Measurements from ENCODE around the gene MMP11. TPM values are rescaled to one million over a fixed set of nuclear protein-coding genes. Genes with fewer than 3 reads are reported as not detected.

Gene MMP11
- total RNA-seq = 3.4 TPM in 2 replicates

GRCh38 chr22:23772649-23773473 lies at the start of gene MMP11:
Gene MMP11, plus strand, starts transcription at chr22:23772849. Its CDS starts 22 bp downstream, at chr22:23772871.

GRCh38 chr22:23750714-23751440 lies 21.8 kb upstream of the MMP11 start, which contains the start of gene ZNF70:
Gene ZNF70, minus strand, starts transcription at chr22:23751112. Its CDS starts 5,972 bp downstream, at chr22:23745140.

DNA sequence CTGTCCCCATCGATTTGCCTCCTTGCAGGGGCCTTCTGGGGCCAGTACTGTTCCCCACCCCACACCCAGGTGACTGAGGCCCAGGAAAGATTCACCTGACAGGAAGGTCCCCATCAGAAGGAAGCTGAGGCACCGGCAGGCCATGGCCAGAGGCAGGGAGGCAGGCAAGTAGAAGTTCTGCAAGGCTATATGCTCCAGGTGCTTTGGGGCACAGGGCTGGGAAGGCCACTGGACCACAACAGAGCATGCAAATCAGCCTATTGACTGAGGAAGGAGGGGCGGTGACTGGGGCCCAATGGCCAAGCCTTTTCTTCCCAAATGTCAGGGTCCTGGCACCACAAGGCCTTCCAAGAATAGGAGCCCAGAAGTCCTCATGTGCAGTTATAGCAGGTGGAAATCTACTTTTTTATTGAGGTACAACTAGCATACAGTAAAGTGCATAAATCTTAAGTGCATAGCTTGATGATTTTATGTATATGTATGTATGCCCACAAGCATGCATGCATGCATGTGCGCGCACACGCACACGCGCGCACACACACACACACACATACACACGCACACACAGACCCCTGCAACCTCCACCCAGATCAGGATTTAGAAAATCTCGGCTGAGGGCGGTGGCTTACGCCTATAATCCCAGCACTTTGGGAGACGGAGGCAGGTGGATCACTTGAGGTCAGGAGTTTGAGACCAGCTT lies 18.3 kb upstream of the MMP11 start, which contains the start of gene VPREB3:
Gene VPREB3 (minus strand): TSS at position 206 of the 700 bp plus-strand sequence. CDS start 62 bp downstream, at position 144.

GRCh38 chr22:23762842-23763578 lies 9.6 kb upstream of the MMP11 start, which contains the start of gene C22orf15:
Gene C22orf15, plus strand, starts transcription at chr22:23762990. Its CDS starts 317 bp downstream, at chr22:23763307.

GRCh38 chr22:23767673-23768548 lies 4.7 kb upstream of the MMP11 start, which contains the start of gene CHCHD10:
Gene CHCHD10, minus strand, starts transcription at chr22:23767972. Its CDS starts 98 bp downstream, at chr22:23767874.

DNA sequence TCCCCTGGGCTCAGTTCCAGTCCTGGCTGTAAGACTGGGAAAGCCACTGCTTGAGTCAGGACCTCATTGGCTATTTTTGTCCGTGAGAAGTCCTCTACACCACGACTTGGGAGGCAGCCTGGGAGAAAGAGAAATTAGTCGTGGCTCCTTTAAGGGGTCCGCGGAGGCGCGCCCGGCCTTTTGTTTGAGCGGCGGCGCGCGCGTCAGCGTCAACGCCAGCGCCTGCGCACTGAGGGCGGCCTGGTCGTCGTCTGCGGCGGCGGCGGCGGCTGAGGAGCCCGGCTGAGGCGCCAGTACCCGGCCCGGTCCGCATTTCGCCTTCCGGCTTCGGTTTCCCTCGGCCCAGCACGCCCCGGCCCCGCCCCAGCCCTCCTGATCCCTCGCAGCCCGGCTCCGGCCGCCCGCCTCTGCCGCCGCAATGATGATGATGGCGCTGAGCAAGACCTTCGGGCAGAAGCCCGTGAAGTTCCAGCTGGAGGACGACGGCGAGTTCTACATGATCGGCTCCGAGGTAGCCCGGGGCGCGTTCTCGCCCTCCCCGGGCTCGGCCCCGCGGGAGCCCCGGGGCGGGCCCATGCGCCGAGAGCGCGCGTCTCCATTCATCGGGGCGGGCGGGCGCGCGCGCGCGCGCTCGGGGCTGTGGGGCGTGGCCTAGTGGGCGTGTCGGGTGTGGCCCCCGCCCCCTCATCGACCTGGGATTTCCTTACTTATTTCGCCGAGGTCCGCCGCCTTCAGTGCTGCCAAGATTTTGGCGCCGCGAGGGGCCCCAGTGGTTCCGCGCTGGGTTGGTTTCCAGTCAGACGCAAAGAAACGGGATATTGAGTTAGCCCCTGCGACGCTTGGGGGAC lies 14.3 kb downstream of the MMP11 start, which contains the start of gene SMARCB1:
Gene SMARCB1 (plus strand): TSS at position 215 of the 848 bp plus-strand sequence. CDS start 204 bp downstream, at position 419.

Other genes with a start within 250 kb of the MMP11 start
- gene IGLL1, start 192.6 kb upstream of the MMP11 start, total RNA-seq = not detected in 2 replicates
- gene DRICH1, start 140.5 kb upstream of the MMP11 start, total RNA-seq = not detected in 2 replicates
- gene RGL4, start 81.8 kb upstream of the MMP11 start, total RNA-seq = under 0.01 TPM in 1 of 2 replicates, not detected in the other
- gene ZNF70, start 21.7 kb upstream of the MMP11 start, total RNA-seq = 0.85 and 1.9 TPM in 2 replicates
- gene VPREB3, start 18.4 kb upstream of the MMP11 start, total RNA-seq = 1.2 TPM in 1 of 2 replicates, not detected in the other
- not detected in 2 replicates for gene C22orf15, start 9.9 kb upstream of the MMP11 start, total RNA-seq
- gene CHCHD10, start 4.9 kb upstream of the MMP11 start, total RNA-seq = 8.1 and 9.2 TPM in 2 replicates
- 23.1 and 26.2 TPM in 2 replicates for gene SMARCB1, start 14.1 kb downstream of the MMP11 start, total RNA-seq
- 1.2 TPM in 1 of 2 replicates, not detected in the other for gene DERL3, start 66.2 kb downstream of the MMP11 start, total RNA-seq
- gene SLC2A11, start 85.0 kb downstream of the MMP11 start, total RNA-seq = 8.3 and 11.1 TPM in 2 replicates
- 383 and 403 TPM in 2 replicates for gene MIF, start 121.5 kb downstream of the MMP11 start, total RNA-seq
- 1.9 and 3.0 TPM in 2 replicates for gene GSTT2B, start 188.3 kb downstream of the MMP11 start, total RNA-seq
- 0.43 TPM in 1 of 2 replicates, not detected in the other for gene DDTL, start 194.0 kb downstream of the MMP11 start, total RNA-seq
- 98.9 and 118 TPM in 2 replicates for gene DDT, start 201.6 kb downstream of the MMP11 start, total RNA-seq
- gene GSTT2, start 207.3 kb downstream of the MMP11 start, total RNA-seq = not detected in 2 replicates
- gene GSTT4, start 232.6 kb downstream of the MMP11 start, total RNA-seq = not detected in 2 replicates
- gene CABIN1, start 238.5 kb downstream of the MMP11 start, total RNA-seq = 17.6 and 22.2 TPM in 2 replicates

Measured in tracheal epithelial cell (primary cell).